ENCODE measurements around the gene MAML2.

GRCh38 chr11:96092511-96092910, 250.5 kb downstream of the MAML2 start:
- TF ChIP-seq EZH2 (IDR thresholded peaks at IDR 0.05; ENCODE audit: low read depth, unreplicated experiment) (no peak), CTCF (conservative IDR thresholded peaks at IDR 0.05; ENCODE audit: low read depth in 2 of 2) (no peak), REST (IDR thresholded peaks at IDR 0.05; ENCODE audit: unreplicated experiment) (no peak), POLR2AphosphoS5 (IDR thresholded peaks at IDR 0.05; ENCODE audit: low read depth) (no peak), ZNF114 (CRISPR knock-in tag; IDR thresholded peaks at IDR 0.05) (no peak), CREB1 (CRISPR knock-in tag; IDR thresholded peaks at IDR 0.05; ENCODE audit: low read depth) (no peak), EZH2phosphoT487 (IDR thresholded peaks at IDR 0.05; ENCODE audit: unreplicated experiment) (no peak)

Measured in GM23338 (cell line).